DMS153 treated with DMSO at 0.1 percent for 48 hours (cell line): ENCODE measurements around the gene UBTD1.

Experiments used
- DNase-seq: peaks from one replicate; lab custom pipeline; 2025; ENCODE audit not compliant: unreplicated experiment; lab: John Stamatoyannopoulos, UW

UBTD1 gene

GRCh38 chr10:97482381-97482780 is 16.3 kb upstream of the UBTD1 start:
- no peak for DNase-seq

- no peak for DNase-seq
These were observed 15.2 kb upstream of the UBTD1 start for GRCh38 chr10:97483506-97483905.

GRCh38 chr10:97483921-97484320 is 14.8 kb upstream of the UBTD1 start:
- no peak for DNase-seq

DNA sequence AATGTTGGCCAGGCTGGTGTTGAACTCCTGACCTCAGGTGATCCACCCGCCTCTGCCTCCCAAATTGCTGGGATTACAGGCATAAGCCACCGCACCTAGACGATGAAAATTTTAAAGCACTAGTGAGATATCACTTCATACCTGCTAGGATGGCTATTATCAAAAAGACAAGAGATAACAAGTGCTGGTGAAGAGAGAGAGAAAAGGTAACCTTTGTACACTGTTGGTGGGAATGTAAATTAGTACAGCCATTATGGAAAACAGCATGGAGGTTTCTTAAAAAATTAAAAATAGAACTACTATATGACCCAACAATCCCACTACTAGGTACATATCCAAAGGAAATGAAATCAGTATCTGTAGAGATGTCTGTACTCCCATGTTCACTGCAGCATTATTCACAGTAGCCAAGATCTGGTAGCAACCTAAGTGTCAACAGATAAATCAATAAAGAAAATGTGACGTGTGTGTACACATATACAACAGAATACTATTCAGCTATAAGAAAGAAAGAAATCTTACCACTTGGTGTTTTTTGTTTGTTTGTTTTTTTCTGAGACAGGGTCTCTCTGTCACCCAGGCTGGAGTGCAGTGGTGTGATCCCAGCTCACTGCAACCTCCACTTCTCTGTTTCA is 13.0 kb upstream of the UBTD1 start:
- no peak for DNase-seq

DNA sequence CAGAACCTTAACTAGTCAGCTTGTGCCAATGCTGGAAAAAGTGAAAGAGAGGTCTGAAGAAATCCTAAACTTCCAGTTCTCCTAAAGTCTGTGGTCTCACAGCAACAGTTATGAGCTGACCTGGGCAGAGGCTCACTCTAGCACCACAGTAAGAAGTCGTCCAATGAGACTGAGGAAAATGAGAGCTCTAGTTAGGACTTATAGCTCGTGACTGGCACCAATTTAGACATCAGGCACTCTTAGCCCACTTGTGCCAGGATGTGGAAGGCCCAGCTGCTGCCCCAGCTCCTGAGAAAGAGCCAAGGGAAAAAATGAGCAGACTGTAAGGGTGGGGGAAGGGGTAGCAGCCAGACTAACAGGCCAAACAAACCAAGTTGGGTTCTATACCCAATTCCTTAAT is 8.1 kb upstream of the UBTD1 start:
- no peak for DNase-seq

DNA sequence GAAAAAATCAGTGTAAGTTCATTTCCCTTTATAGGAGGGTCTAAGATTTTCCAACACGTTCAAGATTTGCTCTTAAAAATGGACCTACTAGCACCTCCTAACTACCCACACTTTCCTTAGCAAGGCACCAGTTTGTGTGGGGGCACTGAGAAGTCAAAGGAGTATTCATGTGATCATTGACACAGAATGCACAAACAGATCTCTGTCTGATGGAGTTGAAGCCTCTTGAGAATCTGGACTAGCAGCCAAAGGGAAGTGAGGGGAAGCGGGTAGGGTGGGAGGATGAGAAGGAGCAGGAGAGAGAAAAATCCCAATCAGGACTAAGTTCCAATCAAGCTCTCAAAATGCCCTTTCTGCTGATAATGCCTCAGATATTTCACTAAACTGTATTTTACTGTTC is 4.6 kb upstream of the UBTD1 start:
- no peak for DNase-seq

DNA sequence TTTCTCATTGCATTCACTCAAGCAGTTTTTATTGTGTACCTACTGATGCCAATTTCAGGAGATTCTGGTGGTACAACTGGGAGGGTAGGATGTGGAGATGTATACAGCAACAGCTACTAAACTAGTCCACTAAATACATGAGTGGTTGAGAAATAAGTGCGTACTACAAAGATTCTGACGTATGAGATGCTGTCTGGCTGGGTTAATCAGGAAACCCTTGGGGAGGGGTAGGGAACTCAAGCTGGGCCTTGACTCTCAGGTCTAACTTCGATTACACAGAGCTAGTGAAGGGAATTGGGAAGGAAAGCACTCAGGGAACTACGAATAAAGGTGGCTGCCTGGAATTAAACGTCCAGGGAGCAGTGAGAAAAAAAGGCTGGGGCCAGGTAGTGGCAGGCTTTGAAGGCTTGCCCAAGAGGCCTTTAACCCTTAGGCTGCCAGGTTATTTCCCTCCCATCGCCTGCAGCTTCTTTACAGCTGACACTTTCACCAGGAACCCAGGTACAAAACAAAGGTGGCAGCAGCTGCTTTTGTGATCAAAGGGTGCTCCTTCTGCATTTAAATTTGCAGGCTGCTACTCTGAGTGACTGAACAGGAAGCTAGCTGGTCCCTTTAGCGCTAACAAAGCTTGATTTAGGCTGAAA is 3.7 kb upstream of the UBTD1 start:
- no peak for DNase-seq

DNA sequence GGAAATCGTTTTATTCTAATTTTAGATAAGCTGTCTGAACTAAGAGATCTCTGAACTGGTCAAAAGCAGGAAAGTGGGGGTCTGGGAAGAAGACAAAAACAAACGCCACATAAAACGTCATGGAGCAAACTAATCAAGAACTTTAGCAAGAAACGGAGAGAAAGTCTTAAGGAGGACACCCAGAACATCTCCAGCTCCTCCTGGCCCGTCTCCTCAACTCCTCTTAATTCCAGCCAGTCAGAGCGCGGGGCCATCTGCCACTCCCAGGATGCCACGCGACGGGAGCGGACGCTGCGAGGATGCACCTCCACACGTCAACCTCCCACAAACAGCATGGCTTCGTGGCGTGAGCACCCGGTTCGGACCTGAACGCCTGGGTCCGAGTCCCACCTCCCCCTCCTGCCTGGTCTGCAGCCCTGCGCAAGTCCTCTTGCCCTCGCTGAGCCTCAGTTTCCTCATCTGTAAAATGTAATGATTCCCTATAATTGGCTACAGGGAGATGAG is 1.1 kb upstream of the UBTD1 start:
- peak; percentile 42 for DNase-seq

DNA sequence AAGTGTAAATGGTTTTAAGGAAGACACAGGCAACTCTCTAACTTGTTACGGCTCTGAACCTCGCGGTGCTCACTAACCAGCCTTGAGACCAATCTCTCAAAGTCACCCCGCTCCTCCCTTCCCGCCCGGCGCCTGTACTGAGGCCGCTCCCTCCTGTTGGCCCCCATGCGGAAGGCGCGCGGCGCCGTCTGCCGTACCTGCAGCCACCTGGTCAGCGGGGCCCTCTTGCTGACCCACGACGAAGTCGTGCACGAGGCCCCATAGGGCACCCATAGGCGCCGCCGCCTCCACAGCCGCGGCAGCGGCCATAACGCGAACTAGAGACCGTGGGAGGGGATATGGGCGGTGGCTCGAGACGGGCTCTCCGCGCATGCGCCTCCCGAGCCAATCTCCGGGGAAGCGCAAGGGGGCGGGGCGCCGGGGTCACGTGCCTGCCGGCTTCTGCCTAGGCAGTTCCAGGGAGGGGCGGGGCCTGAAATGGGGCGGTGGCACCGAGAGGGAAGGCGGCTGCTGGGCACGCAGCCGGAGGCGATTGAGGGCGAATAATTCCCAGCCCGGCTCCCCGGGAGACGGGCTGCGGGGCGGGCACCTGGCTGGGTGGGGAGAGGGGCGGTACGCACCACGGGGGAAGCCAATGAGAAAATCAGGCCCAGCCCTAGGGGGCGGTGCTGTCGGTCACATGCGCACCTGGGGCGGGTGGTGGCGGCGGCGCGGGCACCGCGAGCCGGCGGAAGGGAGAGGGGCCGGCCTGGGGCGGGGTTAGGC is 466 bp upstream of the UBTD1 start, which contains the start of gene MMS19:
Gene MMS19, minus strand, starts transcription at position 347 of the 765 bp plus-strand sequence. Its CDS starts 38 bp downstream, at position 309.
- peak; percentile 96 for DNase-seq

GRCh38 chr10:97499561-97500296 is 1.0 kb downstream of the UBTD1 start:
- DNase-seq: no peak

- no peak for DNase-seq
These were observed 1.5 kb downstream of the UBTD1 start for GRCh38 chr10:97500297-97500575.

DNA sequence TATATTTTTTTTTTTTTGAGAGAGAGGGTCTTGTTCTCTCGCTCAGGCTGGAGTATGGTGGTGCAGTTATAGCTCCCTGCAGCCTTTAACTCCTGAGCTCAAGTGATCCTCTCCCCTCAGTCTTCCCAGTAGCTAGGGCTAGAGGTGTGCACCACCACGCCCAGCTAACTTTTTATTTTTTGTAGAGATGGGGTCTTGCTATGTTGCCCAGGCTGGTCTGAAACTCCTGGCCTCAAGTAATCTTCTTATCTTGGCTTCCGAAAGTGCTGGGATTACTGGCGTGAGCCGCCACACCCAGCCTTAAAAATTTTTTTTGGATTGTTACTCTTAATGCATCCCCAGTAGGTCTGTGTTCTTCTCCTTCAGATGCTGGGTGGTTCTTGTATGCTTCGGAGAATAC is 4.2 kb downstream of the UBTD1 start:
- DNase-seq: no peak

GRCh38 chr10:97503406-97503805 is 4.7 kb downstream of the UBTD1 start:
- DNase-seq: no peak

- DNase-seq: no peak
These were observed 6.4 kb downstream of the UBTD1 start for GRCh38 chr10:97505152-97505551.

DNA sequence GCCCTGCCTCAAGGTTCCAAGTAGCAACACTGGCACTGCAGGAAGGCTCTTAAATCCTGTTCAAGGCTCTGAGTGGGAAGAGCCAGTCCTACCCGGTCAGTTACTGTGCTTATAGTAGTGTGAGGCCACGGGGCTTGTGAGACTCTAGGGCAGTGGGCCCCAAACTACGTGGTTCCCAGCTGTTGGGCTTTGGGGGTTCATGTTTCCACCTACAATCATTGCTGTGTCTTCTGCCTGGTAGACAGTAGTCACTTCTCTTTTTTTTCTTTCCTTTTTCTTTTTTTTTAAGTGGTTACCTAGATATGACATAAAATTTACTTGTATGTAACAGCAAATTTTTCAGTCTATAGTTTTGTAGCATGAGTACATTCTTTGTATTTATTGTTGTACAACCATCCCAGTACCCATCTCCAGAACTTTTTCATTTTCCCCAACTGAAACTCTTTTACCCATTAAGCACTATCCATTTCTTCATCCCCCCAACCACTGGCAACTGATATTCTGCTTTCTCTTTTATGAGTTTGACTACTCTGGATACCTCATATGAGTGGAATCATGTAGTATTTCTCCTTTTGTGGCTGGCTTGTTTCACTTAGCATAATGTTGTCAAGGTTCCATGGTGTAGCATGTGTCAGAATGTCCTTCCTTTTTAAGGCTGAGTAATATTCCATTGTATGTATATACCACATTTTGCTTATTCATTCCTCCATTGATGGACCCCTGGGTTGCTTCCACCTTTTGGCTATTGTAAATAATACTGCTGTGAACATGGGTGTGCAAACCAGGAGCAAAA is 7.7 kb downstream of the UBTD1 start:
- DNase-seq: no peak

DNA sequence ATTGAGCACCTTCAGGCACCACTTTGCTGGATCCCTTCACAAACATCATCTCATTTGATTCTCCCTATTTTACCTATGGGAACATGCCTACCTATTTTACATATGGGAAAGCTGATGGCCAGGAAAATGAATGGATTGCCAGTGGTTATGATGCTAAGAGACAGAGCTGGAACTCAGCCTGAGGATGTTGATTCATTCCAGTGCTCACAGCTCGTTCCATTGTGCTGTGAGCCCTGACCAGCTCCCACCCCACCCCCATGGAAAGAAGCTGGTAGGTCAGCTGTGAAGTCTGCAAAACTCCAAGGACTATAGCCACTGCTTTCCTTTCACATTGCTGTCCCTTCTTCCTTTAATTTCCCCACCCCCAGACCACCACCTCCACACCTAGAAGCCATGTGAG is 9.6 kb downstream of the UBTD1 start:
- DNase-seq: no peak

DNA sequence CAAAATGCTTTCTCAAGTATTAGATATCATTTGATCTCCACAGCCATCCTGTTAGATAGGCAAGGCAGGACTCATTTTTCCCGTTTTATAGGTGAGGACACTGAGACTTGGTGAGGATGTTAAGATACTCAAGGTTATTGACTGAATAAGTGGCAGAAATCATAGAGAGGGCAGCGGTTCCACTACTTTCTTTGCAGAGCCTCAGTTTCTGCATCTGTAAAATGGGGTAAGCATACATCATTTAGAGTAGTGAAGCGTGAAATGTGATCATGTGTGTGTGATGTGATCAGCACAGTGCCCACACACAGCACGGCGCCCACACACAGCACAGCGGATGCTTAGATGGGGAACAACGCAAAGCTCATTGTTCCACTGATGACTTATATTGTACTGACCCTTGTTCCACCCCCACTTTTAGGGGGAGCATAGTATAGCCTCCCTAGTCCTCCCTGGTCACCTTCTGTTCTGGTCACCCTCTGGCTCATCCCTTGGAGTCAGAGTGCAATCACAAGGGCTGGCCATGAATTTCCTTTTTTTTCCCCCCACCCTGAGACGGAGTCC is 10.5 kb downstream of the UBTD1 start:
- DNase-seq: no peak

GRCh38 chr10:97510686-97511085 is 12.0 kb downstream of the UBTD1 start:
- DNase-seq: no peak

DNA sequence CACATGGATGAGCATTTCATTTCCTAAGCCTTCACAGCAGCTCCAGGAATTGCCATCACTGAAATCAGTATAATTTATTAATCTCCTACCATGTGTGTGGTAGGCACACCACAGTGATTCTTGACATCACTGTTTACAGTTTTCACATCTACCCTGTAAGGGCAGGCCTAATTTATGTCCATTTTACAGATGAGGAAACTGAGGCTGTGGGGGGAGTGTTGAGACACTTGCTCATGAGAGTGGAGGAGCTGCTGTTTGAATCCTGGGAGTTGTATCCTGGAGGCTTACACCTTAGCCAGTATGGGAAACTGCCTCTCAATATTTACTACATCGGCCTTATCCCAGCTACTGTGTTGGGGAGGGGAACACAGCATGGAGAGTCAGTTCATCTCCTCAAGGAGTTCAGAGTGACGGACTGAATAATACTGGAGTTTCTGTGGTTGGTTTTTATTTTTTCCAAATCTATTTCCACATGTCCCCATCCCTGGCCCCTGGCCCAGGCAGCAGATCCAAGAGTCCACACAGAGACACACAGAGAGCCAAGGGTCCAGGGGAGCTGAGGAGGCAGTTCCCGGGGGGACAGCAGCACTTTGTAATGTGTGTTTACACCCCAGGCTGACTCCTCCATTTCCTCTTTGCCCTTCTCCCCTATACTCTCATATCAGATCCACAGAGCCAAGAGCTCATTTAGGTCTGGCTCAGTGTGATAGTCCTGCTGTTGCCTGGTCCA is 13.2 kb downstream of the UBTD1 start:
- no peak for DNase-seq

DNA sequence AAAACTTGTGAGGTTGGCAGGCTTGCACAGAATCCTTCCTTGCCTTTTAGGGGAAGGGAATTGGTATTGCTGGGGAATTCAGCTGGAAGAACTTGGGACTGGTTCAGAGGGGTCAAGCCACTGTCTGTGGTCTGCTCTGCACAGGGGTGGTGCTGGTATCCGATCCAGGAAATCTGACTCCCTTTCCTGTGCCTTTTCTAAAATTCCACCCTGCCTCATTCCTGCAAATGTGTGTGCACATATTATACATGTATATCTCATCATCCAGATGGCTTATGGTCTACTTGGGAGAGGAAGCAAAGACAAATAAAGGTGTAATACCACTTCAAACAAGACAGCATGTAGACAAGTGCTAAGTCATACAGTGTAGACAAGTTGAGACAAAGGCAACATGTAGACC is 14.3 kb downstream of the UBTD1 start:
- DNase-seq: no peak
